Mesendoderm (in vitro differentiated cells): ENCODE results near the gene PARD3.

ENCODE experiments used
- DNase-seq: peaks from one replicate; pipeline ENCODE4 v3.0.0; 2013
- H2AK5ac ChIP-seq: 2 replicates; pipeline ENCODE4 v1.6.1; 2013; ENCODE audit warnings: low read length, inconsistent platforms
- H2BK120ac ChIP-seq: 2 replicates; pipeline ENCODE4 v1.6.1; 2013; ENCODE audit warnings: low read depth, mild to moderate bottlenecking, low read length, moderate library complexity, mixed read lengths
- H2BK15ac ChIP-seq: replicated peaks from 2 replicates; pipeline ENCODE4 v1.6.1; 2013; ENCODE audit warnings: low read depth, mild to moderate bottlenecking, moderate library complexity
- H2BK5ac ChIP-seq: 2 replicates; pipeline ENCODE4 v1.6.1; 2013; ENCODE audit warnings: low read length, inconsistent platforms
- H3K18ac ChIP-seq: 2 replicates; pipeline ENCODE4 v1.6.1; 2013; ENCODE audit warnings: mild to moderate bottlenecking, low read length, mixed read lengths
- H3K23ac ChIP-seq: one replicate; pipeline ENCODE4 v1.6.1; 2013; ENCODE audit warnings: low read length
- H3K27ac ChIP-seq: 2 replicates; pipeline ENCODE4 v1.5.1; 2013; ENCODE audit warnings: low read depth, mild to moderate bottlenecking, inconsistent platforms, low read length, moderate library complexity
- H3K27me3 ChIP-seq: 2 replicates; pipeline ENCODE4 v1.6.1; 2013; ENCODE audit warnings: low read length, control low read depth, mild to moderate bottlenecking, inconsistent platforms; ENCODE audit not compliant: insufficient read depth, poor library complexity
- H3K36me3 ChIP-seq: 2 replicates; pipeline ENCODE4 v1.6.1; 2013; ENCODE audit warnings: low read length, inconsistent platforms; ENCODE audit not compliant: control insufficient read depth, insufficient read depth
- H3K4ac ChIP-seq: one replicate; pipeline ENCODE4 v1.6.1; 2013; ENCODE audit warnings: low read depth, mild to moderate bottlenecking, low read length, moderate library complexity
- H3K4me1 ChIP-seq: 2 replicates; pipeline ENCODE4 v1.6.1; 2013; ENCODE audit warnings: low read depth, low read length, inconsistent platforms; ENCODE audit not compliant: control insufficient read depth
- H3K4me2 ChIP-seq: 2 replicates; pipeline ENCODE4 v1.6.1; 2013; ENCODE audit warnings: low read length
- H3K4me3 ChIP-seq: 2 replicates; pipeline ENCODE4 v1.5.1; 2013; ENCODE audit warnings: mild to moderate bottlenecking, low read length
- H3K56ac ChIP-seq: one replicate; pipeline ENCODE4 v1.6.1; 2013; ENCODE audit warnings: low read length
- H3K79me1 ChIP-seq: 2 replicates; pipeline ENCODE4 v1.6.1; 2013; ENCODE audit warnings: low read length, inconsistent platforms
- H3K79me2 ChIP-seq: 2 replicates; pipeline ENCODE4 v1.6.1; 2013; ENCODE audit warnings: mild to moderate bottlenecking, low read length; ENCODE audit not compliant: control insufficient read depth, insufficient read depth
- H3K9ac ChIP-seq: 2 replicates; pipeline ENCODE4 v1.6.1; 2013; ENCODE audit warnings: low read length, inconsistent platforms
- H4K5ac ChIP-seq: one replicate; pipeline ENCODE4 v1.6.1; 2013; ENCODE audit warnings: low read length
- H4K8ac ChIP-seq: one replicate; pipeline ENCODE4 v1.6.1; 2013; ENCODE audit warnings: low read depth, mild to moderate bottlenecking, control low read depth, low read length, moderate library complexity
- WGBS: extraction: QIAGEN DNeasy Blood & Tissue Kit; methylation state at CpG from one replicate; pipeline ENCODE4 v1.1.7; 2013; ENCODE audit warnings: low lambda C conversion rate, missing lambda C conversion rate; ENCODE audit not compliant: insufficient coverage; ENCODE audit errors: extremely low coverage; 5-methylcytosine and 5-hydroxymethylcytosine counted together

PARD3 gene

GRCh38 chr10:34628174-34628796 lies 186.8 kb downstream of the PARD3 start:
- H3K4me2 ChIP-seq, result no peak overlapping the region
- H3K4me3 ChIP-seq, result no peak overlapping the region
- peaks cover 10% of the 10 kb centered on the region for H3K79me2 ChIP-seq
- no peak overlapping the region for H3K23ac ChIP-seq
- H4K5ac ChIP-seq, result no peak overlapping the region
- no CpG with 5 or more reads among the region's 8 CpGs for WGBS
- no peaks in the 10 kb centered on the region for H3K4me1 ChIP-seq
- H4K8ac ChIP-seq, result no peak overlapping the region
- H3K18ac ChIP-seq, result no peak overlapping the region
- no peak overlapping the region for H3K27ac ChIP-seq
- no peaks in the 10 kb centered on the region for H3K27me3 ChIP-seq
- H2BK120ac ChIP-seq, result no peak overlapping the region
- H2BK5ac ChIP-seq, result no peak overlapping the region
- H3K9ac ChIP-seq, result no peak overlapping the region
- no peaks in the 10 kb centered on the region for H3K36me3 ChIP-seq
- no peak overlapping the region for H3K4ac ChIP-seq
- peak overlapping the region; percentile 17 for H3K56ac ChIP-seq
- DNase-seq, result peak; percentile 32
- H3K79me1 ChIP-seq, result peaks cover 22% of the 10 kb centered on the region
- no peak overlapping the region for H2BK15ac ChIP-seq
- H2AK5ac ChIP-seq, result no peak overlapping the region

- no peak overlapping the region for H3K56ac ChIP-seq
- peaks cover 10% of the 10 kb centered on the region for H3K79me2 ChIP-seq
- H2AK5ac ChIP-seq, result no peak overlapping the region
- no peak overlapping the region for H3K4me2 ChIP-seq
- H3K4me1 ChIP-seq, result peaks cover 4% of the 10 kb centered on the region
- peaks cover 22% of the 10 kb centered on the region for H3K79me1 ChIP-seq
- no peak for DNase-seq
- H3K18ac ChIP-seq, result no peak overlapping the region
- no peak overlapping the region for H3K4me3 ChIP-seq
- H3K27ac ChIP-seq, result no peak overlapping the region
- no peak overlapping the region for H3K4ac ChIP-seq
- H3K23ac ChIP-seq, result no peak overlapping the region
- H4K5ac ChIP-seq, result no peak overlapping the region
- H4K8ac ChIP-seq, result no peak overlapping the region
- H3K36me3 ChIP-seq, result no peaks in the 10 kb centered on the region
- H2BK15ac ChIP-seq, result no peak overlapping the region
- H2BK5ac ChIP-seq, result no peak overlapping the region
- no peak overlapping the region for H3K9ac ChIP-seq
- H2BK120ac ChIP-seq, result no peak overlapping the region
- no peaks in the 10 kb centered on the region for H3K27me3 ChIP-seq
- no CpG with 5 or more reads among the region's 3 CpGs for WGBS
These were observed 187.4 kb downstream of the PARD3 start for GRCh38 chr10:34627741-34628140.

- peaks cover 4% of the 10 kb centered on the region for H3K4me1 ChIP-seq
- H2AK5ac ChIP-seq, result no peak overlapping the region
- H2BK5ac ChIP-seq, result no peak overlapping the region
- no peak overlapping the region for H3K18ac ChIP-seq
- no CpG with 5 or more reads among the region's 6 CpGs for WGBS
- no peak overlapping the region for H2BK120ac ChIP-seq
- no peaks in the 10 kb centered on the region for H3K36me3 ChIP-seq
- DNase-seq, result no peak
- no peak overlapping the region for H3K4me3 ChIP-seq
- H4K8ac ChIP-seq, result no peak overlapping the region
- no peak overlapping the region for H3K23ac ChIP-seq
- no peak overlapping the region for H3K4me2 ChIP-seq
- no peak overlapping the region for H3K27ac ChIP-seq
- no peak overlapping the region for H3K4ac ChIP-seq
- H4K5ac ChIP-seq, result no peak overlapping the region
- H3K79me1 ChIP-seq, result peaks cover 22% of the 10 kb centered on the region
- no peaks in the 10 kb centered on the region for H3K27me3 ChIP-seq
- H2BK15ac ChIP-seq, result no peak overlapping the region
- H3K56ac ChIP-seq, result no peak overlapping the region
- no peak overlapping the region for H3K9ac ChIP-seq
- peaks cover 10% of the 10 kb centered on the region for H3K79me2 ChIP-seq
These were observed 187.8 kb downstream of the PARD3 start for GRCh38 chr10:34627331-34627730.

GRCh38 chr10:34626158-34626880 lies 188.8 kb downstream of the PARD3 start:
- H2BK5ac ChIP-seq, result no peak overlapping the region
- no peaks in the 10 kb centered on the region for H3K27me3 ChIP-seq
- no peak overlapping the region for H3K56ac ChIP-seq
- peaks cover 5% of the 10 kb centered on the region for H3K4me1 ChIP-seq
- H2BK15ac ChIP-seq, result no peak overlapping the region
- H3K27ac ChIP-seq, result no peak overlapping the region
- no CpG with 5 or more reads among the region's 3 CpGs for WGBS
- H3K79me2 ChIP-seq, result peaks cover 8% of the 10 kb centered on the region
- H3K36me3 ChIP-seq, result no peaks in the 10 kb centered on the region
- DNase-seq, result no peak
- H3K4ac ChIP-seq, result no peak overlapping the region
- no peak overlapping the region for H2AK5ac ChIP-seq
- H2BK120ac ChIP-seq, result no peak overlapping the region
- H3K79me1 ChIP-seq, result peaks cover 19% of the 10 kb centered on the region
- no peak overlapping the region for H4K5ac ChIP-seq
- H3K4me2 ChIP-seq, result no peak overlapping the region
- H3K23ac ChIP-seq, result no peak overlapping the region
- no peak overlapping the region for H4K8ac ChIP-seq
- no peak overlapping the region for H3K9ac ChIP-seq
- no peak overlapping the region for H3K4me3 ChIP-seq
- no peak overlapping the region for H3K18ac ChIP-seq

- no peak overlapping the region for H3K4me2 ChIP-seq
- no peak overlapping the region for H2BK120ac ChIP-seq
- no peak overlapping the region for H3K9ac ChIP-seq
- WGBS, result no CpG with 5 or more reads among the region's 12 CpGs
- no peak overlapping the region for H3K18ac ChIP-seq
- H3K27ac ChIP-seq, result no peak overlapping the region
- H3K23ac ChIP-seq, result no peak overlapping the region
- peak overlapping the region; percentile 5 for H2BK5ac ChIP-seq
- H4K5ac ChIP-seq, result no peak overlapping the region
- H3K56ac ChIP-seq, result peak overlapping the region; percentile 50
- no peak overlapping the region for H2BK15ac ChIP-seq
- no peak overlapping the region for H3K4me3 ChIP-seq
- DNase-seq, result no peak
- H3K27me3 ChIP-seq, result no peaks in the 10 kb centered on the region
- peaks cover 24% of the 10 kb centered on the region for H3K79me1 ChIP-seq
- H3K4ac ChIP-seq, result peak overlapping the region; percentile 6
- H3K79me2 ChIP-seq, result peaks cover 16% of the 10 kb centered on the region
- H3K36me3 ChIP-seq, result no peaks in the 10 kb centered on the region
- peak overlapping the region; percentile 47 for H2AK5ac ChIP-seq
- peaks cover 15% of the 10 kb centered on the region for H3K4me1 ChIP-seq
- no peak overlapping the region for H4K8ac ChIP-seq
These were observed 190.6 kb downstream of the PARD3 start for GRCh38 chr10:34624323-34625153.
